PC-3 (cell line): ENCODE measurements around the gene YIF1B. TPM values are rescaled to one million over a fixed set of nuclear protein-coding genes. Genes with fewer than 3 reads are reported as not detected.
"Not testable (repeated sequence)": the region's sequence is repeated elsewhere in the genome, so short reads cannot be mapped to it uniquely, and the experiment has no call there.

Experiments
- ATAC-seq: fragments of 200-7000 bp; cut with Tn5 transposase; 2 replicates; pipeline ENCODE4 v1.9.1; 2020; ENCODE audit warnings: mild to moderate bottlenecking, moderate library complexity
- BruUV-seq: library from RNA; stranded (reverse); fragments of 400-500 nt; replicated peaks from 2 replicates; lab custom pipeline; 2021; lab: Mats Ljungman, UMichigan
- CTCF ChIA-PET: fragments of 300-600 bp; sonication (Branson Sonifier 250); formaldehyde crosslinking; loops from one replicate; lab custom pipeline; 2022; ENCODE audit warnings: antibody characterized with exemption; lab: Charles Lee
- POLR2A ChIA-PET: fragments of 300-600 bp; sonication (Branson Sonifier 250); formaldehyde crosslinking; loops from one replicate; lab custom pipeline; 2022; ENCODE audit warnings: antibody characterized with exemption; ENCODE audit not compliant: unreplicated experiment; lab: Charles Lee
- DNase-seq: peaks from one replicate; pipeline ENCODE4 v3.0.0-alpha.2; 2015
- H2AFZ ChIP-seq: fragments of 300-600 bp; sonication (generic); 2 replicates; pipeline ENCODE4 v1.6.0; 2016; ENCODE audit warnings: antibody characterized with exemption, low read length
- H3F3A ChIP-seq: fragments of 300-600 bp; sonication (generic); one replicate; pipeline ENCODE4 v1.6.0; 2017; ENCODE audit warnings: antibody characterized with exemption, low read length, control low read depth, mild to moderate bottlenecking; ENCODE audit not compliant: unreplicated experiment
- H3K27ac ChIP-seq: fragments of 300-600 bp; sonication (generic); 2 replicates; pipeline ENCODE4 v1.5.1; 2016; ENCODE audit warnings: mild to moderate bottlenecking, low read length
- H3K27me3 ChIP-seq: fragments of 300-600 bp; sonication (generic); 2 replicates; pipeline ENCODE4 v1.6.1; 2016; ENCODE audit warnings: low read length, mixed read lengths
- H3K36me3 ChIP-seq: fragments of 300-600 bp; sonication (generic); 2 replicates; pipeline ENCODE4 v1.6.1; 2016; ENCODE audit warnings: low read depth, mixed run types, low read length, mixed read lengths
- H3K4me1 ChIP-seq: fragments of 300-600 bp; sonication (generic); 2 replicates; pipeline ENCODE4 v1.5.1; 2016; ENCODE audit warnings: low read length; ENCODE audit not compliant: insufficient read depth
- H3K4me2 ChIP-seq: fragments of 300-600 bp; sonication (generic); 2 replicates; pipeline ENCODE4 v1.6.0; 2016; ENCODE audit warnings: low read length
- H3K4me3 ChIP-seq: fragments of 300-600 bp; sonication (generic); 2 replicates; pipeline ENCODE4 v1.5.1; 2016; ENCODE audit warnings: mild to moderate bottlenecking, low read length, mixed read lengths
- H3K79me2 ChIP-seq: fragments of 300-600 bp; sonication (generic); 2 replicates; pipeline ENCODE4 v1.6.1; 2017; ENCODE audit warnings: low read length, mixed read lengths
- H3K9ac ChIP-seq: fragments of 300-600 bp; sonication (generic); 2 replicates; pipeline ENCODE4 v1.6.0; 2016; ENCODE audit warnings: mild to moderate bottlenecking, low read length
- H3K9me2 ChIP-seq: fragments of 300-600 bp; sonication (generic); replicated peaks from 2 replicates; pipeline ENCODE4 v1.6.1; 2016; ENCODE audit warnings: mixed run types, low read length, mixed read lengths
- H3K9me3 ChIP-seq: fragments of 300-600 bp; sonication (generic); 2 replicates; pipeline ENCODE4 v1.6.1; 2016; ENCODE audit warnings: low read length, mixed read lengths
- H4K20me1 ChIP-seq: fragments of 300-600 bp; sonication (generic); 2 replicates; pipeline ENCODE4 v1.6.1; 2016; ENCODE audit warnings: low read length, mixed read lengths
- CTCF ChIP-seq: fragments of 300-600 bp; sonication (generic); conservative IDR thresholded peaks from 2 replicates; pipeline ENCODE4 v1.5.1; 2017; ENCODE audit warnings: antibody characterized with exemption, low read depth, mild to moderate bottlenecking, low read length
- EZH2 ChIP-seq: fragments of 300-600 bp; sonication (generic); IDR thresholded peaks from one replicate; pipeline ENCODE4 v1.6.1; 2017; ENCODE audit warnings: antibody characterized with exemption, mild to moderate bottlenecking, low read length; ENCODE audit not compliant: unreplicated experiment
- EZH2phosphoT487 ChIP-seq: fragments of 300-600 bp; sonication (generic); IDR thresholded peaks from 2 replicates; pipeline ENCODE4 v1.6.1; 2018; ENCODE audit warnings: mild to moderate bottlenecking, antibody characterized with exemption, low read length, borderline replicate concordance
- intact Hi-C: fragments of 100-400 bp; cut with micrococcal nuclease; formaldehyde crosslinking; loops from 2 replicates; pipeline ENCODE4 v1.9.0; 2023
- total RNA-seq: library from RNA; depleted of rRNA; stranded (reverse); fragments of >200 nt; gene quantifications from 2 replicates; pipeline ENCODE4 v1.2.3, GENCODE V29; 2014

The YIF1B gene
- total RNA-seq, 1 experiment from 2014 or later = 72.3 TPM

DNA sequence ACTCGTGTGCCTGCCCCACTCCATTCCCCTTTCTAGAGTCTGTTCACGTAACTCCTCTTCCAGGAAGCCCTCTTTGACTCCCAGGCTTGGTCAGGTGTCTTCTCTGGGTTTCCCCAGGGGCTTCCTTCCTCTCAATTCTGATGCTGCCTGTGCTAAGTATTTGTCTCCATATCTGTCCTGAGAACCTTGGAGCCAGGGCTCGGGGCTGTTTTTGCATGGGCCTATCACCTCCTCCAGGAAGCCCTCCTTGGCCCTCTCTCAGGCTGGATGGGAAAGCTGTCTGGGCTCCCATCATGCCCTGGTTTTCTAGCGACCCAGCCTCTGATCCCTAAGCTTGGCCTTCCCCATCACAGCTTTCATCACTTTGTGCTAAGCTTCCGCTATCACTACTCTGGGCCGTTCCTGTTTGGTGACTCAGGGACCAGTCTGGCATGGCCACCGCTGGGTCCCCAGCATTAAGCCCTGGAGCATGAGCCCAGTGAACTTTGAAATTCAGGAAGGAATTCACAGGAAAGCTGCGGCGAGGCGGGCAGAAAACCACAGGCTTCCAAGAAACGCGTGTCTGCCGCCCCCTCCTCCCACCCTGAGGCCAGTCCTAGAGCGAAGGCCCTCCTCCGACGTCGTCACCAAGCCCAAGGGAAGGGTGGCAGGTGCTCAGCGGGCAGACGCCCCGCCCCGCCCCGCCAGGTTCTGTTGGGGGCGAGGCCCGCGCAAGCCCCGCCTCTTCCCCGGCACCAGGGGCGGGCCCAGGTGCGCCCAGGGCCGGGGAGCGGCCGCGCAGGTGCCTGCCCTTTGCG, 51.9 kb downstream of the YIF1B start:
- H3K4me2 ChIP-seq = peak overlapping the region; percentile 85
- no peaks in the 10 kb centered on the region for H3K36me3 ChIP-seq
- peaks cover 39% of the 10 kb centered on the region for H3K4me1 ChIP-seq
- DNase-seq = peak; percentile 90
- H3K9me2 ChIP-seq = no peaks in the 10 kb centered on the region
- CTCF ChIA-PET = no interaction called here
- TF ChIP-seq CTCF = no peak
- no peak for TF ChIP-seq EZH2phosphoT487
- no peak for TF ChIP-seq EZH2
- no peaks in the 10 kb centered on the region for H3F3A ChIP-seq
- H2AFZ ChIP-seq = peak overlapping the region; percentile 71
- TSS peak; percentile 21 for BruUV-seq
- peak; percentile 58 for ATAC-seq
- POLR2A ChIA-PET = interaction anchor here (0.6 kb wide), 1 partner anchor 166 kb away, joined by 4 read pairs; no protein-coding TSS in a partner anchor
- intact Hi-C loops = no loop called here
- H3K79me2 ChIP-seq = peaks cover 45% of the 10 kb centered on the region
- H3K27me3 ChIP-seq = no peaks in the 10 kb centered on the region
- no peaks in the 10 kb centered on the region for H3K9me3 ChIP-seq
- H3K4me3 ChIP-seq = peak overlapping the region; percentile 91
- peak overlapping the region; percentile 86; the same call in 1 of the 2 replicates for H3K9ac ChIP-seq
- peak overlapping the region; percentile 73 for H3K27ac ChIP-seq
- H4K20me1 ChIP-seq = peaks cover 18% of the 10 kb centered on the region

GRCh38 chr19:38262585-38263268, 53.0 kb downstream of the YIF1B start:
- H4K20me1 ChIP-seq = peaks cover 17% of the 10 kb centered on the region
- no peaks in the 10 kb centered on the region for H3K27me3 ChIP-seq
- H3K4me2 ChIP-seq = no peak overlapping the region
- TF ChIP-seq EZH2phosphoT487 = no peak
- no peak for TF ChIP-seq EZH2
- no peak for TF ChIP-seq CTCF
- no peaks in the 10 kb centered on the region for H3K9me2 ChIP-seq
- H3F3A ChIP-seq = no peaks in the 10 kb centered on the region
- intact Hi-C loops = no loop called here
- H3K4me3 ChIP-seq = no peak overlapping the region
- no TSS peak for BruUV-seq
- peaks cover 33% of the 10 kb centered on the region for H3K79me2 ChIP-seq
- no peak overlapping the region for H3K9ac ChIP-seq
- H3K4me1 ChIP-seq = peaks cover 28% of the 10 kb centered on the region
- H3K9me3 ChIP-seq = no peaks in the 10 kb centered on the region
- DNase-seq (peak; percentile 44), ATAC-seq (no peak)
- no peak overlapping the region for H3K27ac ChIP-seq
- H2AFZ ChIP-seq = no peak overlapping the region
- ChIA-PET CTCF (no interaction called here), POLR2A (no interaction called here)
- no peaks in the 10 kb centered on the region for H3K36me3 ChIP-seq

DNA sequence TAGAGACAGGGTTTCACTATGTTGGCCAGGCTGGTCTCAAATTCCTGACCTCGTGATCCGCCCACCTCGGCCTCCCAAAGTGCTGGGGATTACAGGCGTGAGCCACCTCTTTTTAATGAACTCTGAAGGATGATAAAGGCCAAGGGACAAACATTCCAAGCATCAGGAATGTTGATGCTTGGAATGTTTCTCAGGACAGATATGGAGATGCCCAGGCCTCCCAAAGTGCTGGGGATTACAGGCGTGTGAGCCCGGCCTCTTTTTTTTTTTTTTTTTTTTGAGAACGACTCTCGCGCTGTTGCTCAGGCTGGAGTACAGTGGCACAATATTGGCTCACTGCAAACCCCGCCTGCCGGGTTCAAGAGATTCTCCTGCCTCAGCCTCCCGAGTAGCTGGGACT, 53.8 kb downstream of the YIF1B start:
- H3K9me2 ChIP-seq, H3K36me3 ChIP-seq, POLR2A ChIA-PET, BruUV-seq, ATAC-seq, H3K9me3 ChIP-seq, H3K4me3 ChIP-seq, H3F3A ChIP-seq, intact Hi-C loops, DNase-seq, H2AFZ ChIP-seq, H3K27me3 ChIP-seq, H3K9ac ChIP-seq, CTCF ChIA-PET, H3K27ac ChIP-seq, H3K4me2 ChIP-seq: not testable (repeated sequence)
- peaks cover 25% of the 10 kb centered on the region for H3K79me2 ChIP-seq
- peaks cover 21% of the 10 kb centered on the region for H3K4me1 ChIP-seq
- peaks cover 13% of the 10 kb centered on the region; the same call in 1 of the 2 replicates for H4K20me1 ChIP-seq
